Measurements from ENCODE around the gene PCK1. TPM values are rescaled to one million over a fixed set of nuclear protein-coding genes. Genes with fewer than 3 reads are reported as not detected.

Gene PCK1
- total and polyA plus RNA-seq, 2 donors (not counting 3 experiments of a cell fraction or from before 2014, with no cell fraction given) = not detected

GRCh38 chr20:57529160-57529585 lies 31.7 kb upstream of the PCK1 start:
- TF ChIP-seq FOS (IDR thresholded peaks at IDR 0.05; ENCODE audit: borderline replicate concordance, insufficient read depth, low read length) (no peak), POLR2AphosphoS5 (IDR thresholded peaks at IDR 0.05; ENCODE audit: insufficient read depth, low read depth, low read length) (no peak), GATA2 (IDR thresholded peaks at IDR 0.05; ENCODE audit: insufficient read depth, insufficient read length, low read depth, low read length) (no peak), MAX (IDR thresholded peaks at IDR 0.05; ENCODE audit: insufficient read depth, insufficient read length) (no peak), EZH2 (IDR thresholded peaks at IDR 0.05; ENCODE audit: borderline replicate concordance, low read depth, low read length, severe bottlenecking) (no peak), CTCF (IDR thresholded peaks at IDR 0.05; ENCODE audit: extremely low read depth in 1 of 2, insufficient read depth in 1 of 2, low read depth in 1 of 2, low read length in 2 of 2) (no peak), MYC (IDR thresholded peaks at IDR 0.05; ENCODE audit: low read depth, low read length) (no peak), JUN (IDR thresholded peaks at IDR 0.05; ENCODE audit: borderline replicate concordance, insufficient read depth, insufficient read length, low read depth) (no peak), POLR2A (IDR thresholded peaks at IDR 0.05; ENCODE audit: low read depth, low read length) (no peak)
- Histone ChIP-seq H3K4me2 (ENCODE audit: insufficient read depth, low read length) (no peak overlapping the region), H3K4me1 (ENCODE audit: control insufficient read depth, extremely low read depth, insufficient read depth, low read length) (no peaks in the 10 kb centered on the region), H3K4me3 (replicated peaks in 1 of 3; ENCODE audit: insufficient read depth in 1 of 3, low read depth in 1 of 3, low read length in 3 of 3) (no peak overlapping the region), H3K79me2 (ENCODE audit: control insufficient read depth, insufficient read depth, low read length) (no peaks in the 10 kb centered on the region), H3K36me3 (ENCODE audit: control insufficient read depth in 2 of 2, extremely low read depth in 1 of 2, insufficient read depth in 2 of 2, low read length in 2 of 2) (no peaks in the 10 kb centered on the region), H3K9me3 (replicated peaks; ENCODE audit: control insufficient read depth, insufficient read depth, low read length) (no peaks in the 10 kb centered on the region), H2AFZ (ENCODE audit: low read depth, low read length) (no peak overlapping the region), H3K9me1 (replicated peaks; ENCODE audit: control insufficient read depth, extremely low read depth, insufficient read depth, low read length) (no peaks in the 10 kb centered on the region), H3K27me3 (ENCODE audit: control insufficient read depth in 2 of 2, insufficient read depth in 2 of 2, low read length in 2 of 2) (no peaks in the 10 kb centered on the region), H3K27ac (ENCODE audit: insufficient read depth, low read depth, low read length) (no peak overlapping the region), H4K20me1 (replicated peaks; ENCODE audit: control insufficient read depth, extremely low read depth, insufficient read depth, low read length) (no peaks in the 10 kb centered on the region), H3K9ac (replicated peaks; ENCODE audit: extremely low read depth, insufficient read depth, low read length) (no peak overlapping the region)
- dilution Hi-C loops (cut with MboI; ENCODE audit: extremely low pct_ligation_motif_present, low sequenced_read_pairs) (no loop called here), intact Hi-C loops (cut with micrococcal nuclease) (no loop called here)
- CTCF ChIA-PET = no interaction called here
- POLR2A ChIA-PET = no interaction called here
- FAIRE-seq = no peak
- DNase-seq (ENCODE audit: low read depth, low spot score) = no peak
- BruUV-seq (replicated peaks) = no TSS peak

All from endothelial cell of umbilical vein (primary cell).